ENCODE data around the gene PTPN13.

The PTPN13 gene
- 10.1 to 22.2 (median 13.3) reads per million in 4 donors for total RNA-seq

DNA sequence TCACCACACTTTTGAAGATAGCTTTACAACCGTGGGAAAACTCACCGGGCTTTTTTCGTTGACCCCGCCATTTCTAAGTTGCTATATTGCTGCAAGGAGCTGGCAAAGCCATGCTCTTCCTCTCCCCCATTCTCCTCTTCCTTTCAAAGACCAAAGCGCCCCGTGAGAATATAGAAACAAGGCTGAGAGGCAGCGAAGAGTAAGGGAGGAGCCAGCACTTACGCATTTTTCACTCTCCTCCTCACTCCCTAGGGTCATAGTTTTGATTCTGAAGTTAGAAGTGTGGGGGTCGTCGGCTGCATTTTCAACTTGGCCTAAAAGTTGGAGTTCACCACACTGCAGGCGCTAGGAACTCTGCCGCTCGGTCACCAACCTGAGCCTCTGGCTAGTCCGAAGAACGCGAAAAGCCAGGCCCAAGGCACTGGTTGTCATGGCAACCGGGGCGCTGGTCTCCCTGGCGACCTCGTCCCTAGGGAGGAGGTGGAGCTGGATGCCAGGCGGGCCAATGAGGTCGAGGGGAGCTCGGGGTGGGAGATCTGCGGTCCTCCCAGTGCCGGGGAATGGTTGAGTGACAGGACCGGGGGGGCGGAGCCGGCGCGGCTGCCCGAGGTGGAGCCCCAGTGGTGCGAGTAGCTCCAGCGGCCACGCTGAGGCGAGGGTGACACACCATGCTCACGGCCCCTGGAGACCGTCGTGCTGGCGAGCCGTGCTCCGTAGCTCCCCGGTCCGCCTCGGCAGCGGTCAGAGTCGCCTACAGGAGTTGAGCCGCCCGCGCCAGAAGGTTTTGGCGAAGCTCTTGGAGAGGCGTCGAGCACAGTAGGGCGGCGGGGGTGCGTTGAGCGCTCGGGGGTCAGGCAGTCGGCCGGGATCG lies at the start of gene PTPN13:
TSS of gene PTPN13 (plus strand) at position 628 of the 871 bp plus-strand sequence. CDS start 40,942 bp downstream, outside the sequence.
- peak; percentile 29 to 85 (median 36) for DNase-seq

DNA sequence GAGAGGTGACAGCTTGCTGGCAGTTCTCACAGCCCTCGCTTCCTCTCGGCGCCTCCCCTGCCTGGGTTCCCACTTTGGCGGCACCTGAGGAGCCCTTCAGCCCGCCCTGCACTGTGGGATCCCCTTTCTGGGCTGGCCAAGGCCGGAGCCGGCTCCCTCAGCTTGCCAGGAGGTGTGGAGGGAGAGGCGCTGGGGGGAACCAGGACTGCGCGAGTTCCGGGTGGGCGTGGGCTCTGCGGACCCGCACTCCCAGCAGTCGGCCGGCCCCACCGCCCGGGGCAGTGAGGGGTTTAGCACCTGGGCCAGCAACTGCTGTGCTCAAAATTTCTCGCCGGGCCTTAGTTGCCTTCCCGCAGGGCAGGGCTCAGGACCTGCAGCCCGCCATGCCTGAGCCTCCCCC lies 47.0 kb upstream of the PTPN13 start:
- DNase-seq: no peak

DNA sequence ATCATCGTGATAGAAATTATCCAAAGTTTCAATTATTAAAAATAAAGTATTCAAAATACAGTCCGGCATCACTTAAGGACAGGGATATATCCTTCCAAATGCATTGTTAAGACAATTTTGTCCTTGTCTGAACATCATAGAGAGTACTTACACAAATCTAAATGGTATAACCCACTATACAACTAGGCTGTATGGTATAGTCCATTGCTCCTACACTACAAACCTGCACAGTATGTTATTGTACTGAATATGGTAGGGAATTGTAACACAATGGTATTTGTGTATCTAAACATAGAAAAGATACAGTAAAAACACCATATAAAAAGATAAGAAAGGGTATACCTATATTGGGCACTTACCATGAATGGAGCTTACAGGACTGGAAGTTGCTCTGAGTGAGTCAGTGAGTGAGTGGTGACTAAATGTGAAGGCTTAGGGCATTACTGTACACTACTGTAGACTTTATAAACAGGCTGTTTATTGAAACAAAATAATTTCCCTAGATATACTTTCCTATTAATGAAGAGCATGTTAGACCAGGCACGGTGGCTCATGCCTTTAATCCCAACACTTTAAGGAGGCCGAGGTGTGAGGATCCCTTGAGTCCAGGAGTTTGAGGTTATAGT lies 44.8 kb upstream of the PTPN13 start:
- no peak for DNase-seq

DNA sequence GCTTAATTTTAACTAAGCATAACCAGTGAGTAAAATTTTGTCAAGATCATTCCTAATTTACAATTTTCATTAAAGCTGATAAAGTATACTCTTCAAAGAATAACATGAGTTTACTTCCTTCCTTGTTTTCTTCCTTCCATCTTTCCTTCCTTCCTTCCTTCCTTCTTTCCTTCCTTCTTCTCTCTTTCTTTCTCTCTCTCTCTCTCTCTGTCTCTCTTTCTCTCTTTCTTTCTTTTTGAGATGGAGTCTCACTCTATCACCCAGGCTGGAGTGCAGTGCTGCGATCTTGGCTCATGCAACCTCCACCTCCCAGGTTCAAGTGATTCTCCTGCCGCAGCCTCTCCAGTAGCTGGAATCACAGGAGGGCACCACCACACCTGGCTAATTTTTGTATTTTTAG lies 42.7 kb upstream of the PTPN13 start:
- DNase-seq: no peak

GRCh38 chr4:86554646-86555045 lies 39.5 kb upstream of the PTPN13 start:
- no peak for DNase-seq

DNA sequence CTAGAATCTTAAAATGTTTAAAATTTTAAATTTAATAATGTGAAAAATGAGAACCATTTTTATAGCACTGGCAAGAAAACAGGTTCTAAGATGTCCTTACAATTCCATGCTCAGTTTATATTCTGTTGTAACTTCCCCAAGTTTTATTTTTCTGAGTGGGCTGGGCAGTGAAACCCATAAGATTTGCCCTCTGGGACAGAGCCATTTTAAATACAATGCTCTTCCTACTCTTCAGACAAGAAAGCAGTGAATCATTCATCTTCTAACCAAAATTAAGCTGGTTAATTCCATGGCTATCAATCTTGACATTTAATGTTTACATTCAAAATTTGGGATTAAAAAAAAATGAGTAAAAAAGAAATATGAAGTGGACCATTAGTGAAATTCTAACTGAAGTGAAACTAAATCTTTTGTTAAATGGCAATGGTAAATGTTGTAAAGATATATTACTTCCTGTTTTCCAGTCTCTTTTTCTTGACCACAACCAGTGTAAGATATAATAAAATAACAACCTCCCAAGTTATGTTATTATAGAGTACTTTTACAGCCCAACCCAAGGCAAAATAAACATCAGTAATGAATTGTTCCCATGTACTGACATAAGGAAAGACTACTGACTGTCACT lies 37.2 kb upstream of the PTPN13 start:
- DNase-seq: no peak

DNA sequence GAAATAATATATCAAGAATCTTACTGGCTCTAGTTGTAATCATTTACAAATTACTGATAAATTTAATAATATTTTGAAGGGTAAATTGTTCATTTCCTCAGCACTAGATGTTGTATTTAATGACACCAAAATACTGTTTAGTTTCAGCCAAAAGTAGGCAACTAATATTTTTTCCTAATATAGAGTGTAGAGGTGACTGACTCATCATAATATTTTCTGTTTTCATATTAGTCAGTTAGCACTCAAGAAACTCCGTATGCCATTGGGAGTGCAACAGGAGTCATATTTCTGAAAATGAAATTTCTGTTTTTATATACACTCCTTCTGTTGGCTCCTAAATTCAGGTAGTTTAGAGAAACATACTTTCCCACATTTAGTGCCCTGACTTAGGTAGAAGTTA lies 36.6 kb upstream of the PTPN13 start:
- no peak for DNase-seq

DNA sequence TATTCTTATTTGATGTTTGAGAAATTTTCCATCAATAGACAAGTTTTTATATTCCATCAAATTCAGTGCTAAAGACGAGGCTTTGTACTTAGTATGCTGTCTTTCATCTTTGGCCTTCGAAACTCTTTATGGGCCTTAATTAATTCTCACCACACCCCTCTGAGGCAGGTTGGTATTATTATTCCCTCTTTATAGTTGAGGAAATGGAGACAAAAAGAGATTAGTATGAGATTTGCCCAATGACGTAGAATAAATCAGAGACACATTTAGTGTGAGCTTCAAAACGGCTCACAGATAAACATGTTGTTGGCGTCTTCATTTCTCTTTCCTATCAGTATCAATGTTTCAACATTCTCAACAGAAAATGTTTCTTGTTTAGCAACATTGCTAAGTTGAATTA lies 35.9 kb upstream of the PTPN13 start:
- no peak for DNase-seq

GRCh38 chr4:86558797-86559196 lies 35.3 kb upstream of the PTPN13 start:
- no peak for DNase-seq

DNA sequence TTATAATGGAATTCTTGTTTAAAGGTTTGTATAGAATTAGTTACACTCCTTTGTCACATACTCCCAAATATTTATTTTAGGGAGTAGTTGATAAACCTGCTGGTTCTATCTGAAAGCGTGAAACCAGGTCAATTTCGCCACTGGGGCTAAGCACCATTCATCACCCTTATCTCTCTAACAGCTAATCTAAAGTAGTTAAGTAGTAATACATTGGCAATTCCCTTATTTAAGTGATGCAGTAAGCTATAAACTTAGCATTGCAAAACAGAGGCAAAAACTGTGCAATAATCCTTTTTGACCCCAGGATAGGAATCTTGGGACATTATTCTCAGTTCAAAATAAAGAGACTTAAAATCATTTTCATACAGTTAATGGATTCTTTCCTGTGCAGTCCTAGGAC lies 33.7 kb upstream of the PTPN13 start:
- DNase-seq: no peak

DNA sequence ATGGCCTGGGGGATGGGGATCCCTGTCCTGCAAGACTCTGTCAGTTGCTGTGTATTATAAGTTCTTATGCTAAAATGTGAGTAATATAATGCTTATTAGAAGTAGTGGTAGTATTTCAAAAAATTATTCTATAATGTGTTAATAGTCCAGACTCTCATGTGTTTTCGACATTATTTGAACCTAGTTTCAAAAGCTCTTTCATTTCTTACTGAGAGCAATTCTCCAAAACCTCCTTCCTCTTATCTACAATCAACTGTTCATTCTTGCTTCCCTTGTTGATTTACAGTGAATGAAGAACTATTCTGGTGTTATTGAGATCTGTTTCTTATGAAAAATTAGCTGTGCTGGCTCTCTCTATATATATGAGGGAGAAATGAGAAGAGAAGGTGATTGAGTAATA lies 32.9 kb upstream of the PTPN13 start:
- DNase-seq: no peak

DNA sequence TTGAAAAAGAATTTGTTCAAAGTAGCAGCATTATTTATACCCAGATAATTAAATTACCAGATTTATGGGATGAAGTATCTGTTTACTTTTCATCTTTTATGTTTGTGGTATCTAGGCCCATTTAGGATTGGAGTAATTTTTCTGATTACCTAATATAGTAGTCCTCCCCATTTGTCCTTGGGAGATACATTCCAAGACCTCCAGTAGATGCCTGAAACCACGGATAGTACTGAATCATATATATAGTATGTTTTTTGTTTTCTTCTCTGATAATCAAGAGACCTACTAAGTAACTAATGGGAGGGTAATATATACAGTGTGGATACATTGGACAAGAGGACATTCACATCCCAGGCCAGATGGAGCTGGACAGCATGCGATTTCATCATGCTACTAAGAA lies 30.7 kb upstream of the PTPN13 start:
- DNase-seq: no peak

GRCh38 chr4:86564795-86565194 lies 29.3 kb upstream of the PTPN13 start:
- no peak for DNase-seq

- DNase-seq: no peak
Observed at GRCh38 chr4:86565651-86566050, 28.5 kb upstream of the PTPN13 start.

DNA sequence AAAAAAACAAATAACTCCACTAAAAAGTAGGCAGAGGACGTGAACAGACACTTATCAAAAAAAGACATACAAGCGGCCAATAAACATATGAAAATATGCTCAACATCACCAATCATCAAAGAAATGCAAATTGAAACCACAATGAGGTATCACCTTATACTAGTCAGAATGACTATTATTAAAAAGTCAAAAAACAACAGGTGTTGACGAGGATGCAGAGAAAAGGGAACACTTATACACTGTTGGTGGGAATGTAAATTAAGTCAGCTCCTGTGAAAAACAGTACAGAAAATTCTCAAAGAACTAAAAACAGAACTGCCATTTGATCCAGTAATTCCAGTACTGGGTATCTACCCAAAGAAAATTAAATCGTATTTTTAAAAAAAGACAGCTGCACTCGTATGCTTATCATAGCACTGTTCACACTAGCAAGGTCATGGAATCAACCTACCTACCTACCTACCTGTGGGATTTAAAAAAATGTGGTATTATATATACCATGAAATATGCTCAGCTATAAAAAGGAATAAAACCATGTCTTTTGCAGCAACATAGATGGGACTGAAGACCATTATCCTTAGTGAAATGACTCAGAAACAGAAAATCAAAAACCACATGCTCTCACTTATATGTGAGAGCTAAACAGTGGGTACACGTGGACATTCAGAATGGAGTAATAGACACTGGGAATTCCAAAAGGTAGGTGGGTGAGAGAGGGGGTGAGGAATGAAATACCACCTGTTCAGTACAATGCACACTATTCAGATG lies 24.8 kb upstream of the PTPN13 start:
- no peak for DNase-seq

DNA sequence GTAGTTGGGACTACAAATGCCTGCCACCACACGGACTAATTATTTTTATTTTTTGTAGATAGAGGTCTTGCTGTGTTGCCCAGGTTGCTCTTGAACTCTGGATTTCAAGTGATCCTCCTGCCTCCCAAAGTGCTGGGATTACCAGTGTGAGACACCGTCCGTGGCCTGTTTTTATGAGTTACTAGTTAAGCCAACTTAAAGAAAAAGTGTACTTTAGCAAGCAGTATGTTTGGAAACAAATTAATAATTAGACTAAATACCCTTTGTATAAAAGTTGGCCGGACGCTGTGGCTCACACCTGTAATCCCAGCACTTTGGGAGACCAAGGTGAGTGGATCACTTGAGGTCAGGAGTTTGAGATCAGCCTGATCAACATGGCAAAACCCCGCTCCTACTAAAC lies 14.2 kb upstream of the PTPN13 start:
- no peak for DNase-seq

DNA sequence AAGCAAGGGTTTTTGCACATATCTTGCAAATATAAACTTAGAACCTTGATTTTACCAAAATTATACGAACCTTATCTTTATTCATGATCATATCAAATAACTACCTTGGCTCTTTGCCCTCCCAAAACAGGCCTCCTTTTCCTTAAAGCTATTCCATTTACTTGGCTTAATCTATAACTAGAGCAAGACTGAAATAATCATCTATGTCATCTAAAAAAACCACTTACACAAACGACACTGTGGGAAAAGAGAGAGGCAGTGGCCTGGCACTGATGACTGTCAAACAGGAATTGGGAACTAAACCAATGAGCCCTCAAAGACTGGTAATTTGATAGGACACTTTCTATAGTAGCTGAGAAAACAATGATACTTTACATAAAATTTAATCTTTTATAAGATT lies 11.7 kb upstream of the PTPN13 start:
- DNase-seq: no peak

DNA sequence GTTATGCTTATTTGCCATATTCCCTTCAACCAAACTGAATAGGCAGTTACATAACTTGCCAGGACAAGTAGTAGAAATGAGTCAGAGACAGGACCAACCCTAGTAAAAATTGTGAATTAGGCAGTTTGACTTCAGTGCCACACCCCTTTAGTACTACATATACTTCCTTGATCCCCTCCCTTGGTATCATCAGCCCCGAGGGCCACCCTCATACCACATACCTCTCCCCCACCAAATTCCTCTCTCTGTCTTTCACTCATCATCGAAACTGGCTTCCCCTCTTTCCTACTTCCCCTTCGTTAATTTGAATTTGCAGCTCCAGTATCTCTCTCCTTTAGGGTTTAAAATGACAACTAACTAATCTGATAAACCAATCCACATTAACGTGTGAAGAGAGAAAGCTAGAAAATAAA lies 7.9 kb upstream of the PTPN13 start:
- no peak for DNase-seq

GRCh38 chr4:86586626-86587380 lies 7.3 kb upstream of the PTPN13 start:
- no peak for DNase-seq

DNA sequence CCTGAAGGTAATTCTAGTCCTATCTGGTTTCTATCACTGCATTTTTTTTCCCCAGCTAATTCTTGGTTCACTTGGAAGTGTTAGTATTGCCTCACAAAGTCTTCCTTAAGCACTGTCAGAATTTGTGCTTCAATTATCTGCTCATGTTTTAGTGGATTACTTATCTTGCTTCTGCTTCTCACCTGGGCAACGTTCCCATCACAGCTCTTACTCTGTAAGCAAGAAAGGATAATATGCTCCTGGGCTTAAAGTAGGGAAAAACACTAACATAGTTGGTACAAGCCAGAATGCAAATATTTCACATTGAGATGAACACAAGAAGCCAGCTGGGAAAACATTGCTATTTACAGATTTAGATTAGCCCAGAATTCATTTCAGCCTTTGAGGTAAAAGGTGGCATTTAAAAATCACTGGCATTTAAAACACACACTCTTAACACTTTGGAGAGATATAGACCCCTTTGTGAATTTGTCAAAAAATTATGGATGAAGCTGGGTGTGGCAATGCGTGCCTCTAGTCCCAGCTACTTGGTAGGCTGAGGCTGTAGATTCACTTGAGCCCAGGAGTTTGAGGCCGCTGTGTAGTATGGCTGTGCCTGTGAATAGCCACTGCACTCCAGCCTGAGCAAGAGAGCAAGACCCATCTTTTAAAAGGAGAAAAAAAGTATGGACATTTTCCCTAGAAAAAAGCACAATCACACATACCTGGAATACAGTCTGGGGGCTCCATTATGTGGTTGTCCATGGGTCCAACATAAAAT lies 6.6 kb upstream of the PTPN13 start:
- no peak for DNase-seq

- DNase-seq: no peak
Observed at GRCh38 chr4:86592553-86593249, 1.4 kb upstream of the PTPN13 start.

Data from T-helper 1 cell (primary cell).